Stimulated activated CD8-positive, alpha-beta memory T cell treated with anti-CD3 and anti-CD28 coated beads, Interleukin-12 subunit alpha, Interleukin-12 subunit beta, amount 100 ng/mL, for 24 hours (primary cell): ENCODE results near the gene ZNF780B.
"Not testable (repeated sequence)": the region's sequence is repeated elsewhere in the genome, so short reads cannot be mapped to it uniquely, and the experiment has no call there.

ENCODE experiments used
- DNase-seq: peaks from one replicate; pipeline ENCODE4 v3.0.0-alpha.2; 2020; ENCODE audit errors: extremely low read depth

ZNF780B gene

DNA sequence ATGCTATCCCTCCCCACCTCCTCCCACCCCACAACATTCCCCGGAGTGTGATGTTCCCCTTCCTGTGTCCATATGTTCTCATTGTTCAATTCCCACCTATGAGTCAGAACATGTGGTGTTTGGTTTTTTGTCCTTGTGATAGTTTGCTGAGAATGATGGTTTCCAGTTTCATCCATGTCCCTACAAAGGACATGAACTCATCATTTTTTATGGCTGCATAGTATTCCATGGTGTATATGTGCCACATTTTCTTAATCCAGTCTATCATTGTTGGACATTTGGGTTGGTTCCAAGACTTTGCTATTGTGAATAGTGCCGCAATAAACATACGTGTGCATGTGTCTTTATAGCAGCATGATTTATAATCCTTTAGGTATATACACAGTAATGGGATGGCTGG is 18.0 kb downstream of the ZNF780B start:
- not testable (repeated sequence) for DNase-seq

DNA sequence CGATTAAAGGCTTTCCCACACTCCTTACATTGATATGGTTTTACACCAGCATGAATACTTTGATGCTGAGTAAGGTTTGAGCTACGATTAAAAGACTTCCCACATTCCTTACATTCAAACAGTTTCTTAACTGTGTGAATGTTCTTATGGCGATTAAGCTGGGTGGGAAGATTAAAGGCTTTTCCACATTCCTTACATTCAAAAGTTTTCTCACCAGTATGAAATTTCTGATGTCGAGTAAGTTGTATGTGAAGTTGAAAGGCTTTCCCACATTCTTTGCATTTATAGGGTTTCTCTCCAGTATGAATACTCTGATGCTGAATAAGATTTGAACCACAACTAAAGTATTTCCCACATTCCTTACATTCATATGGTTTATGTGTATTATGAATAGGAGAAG is 20.0 kb downstream of the ZNF780B start:
- no peak for DNase-seq

DNA sequence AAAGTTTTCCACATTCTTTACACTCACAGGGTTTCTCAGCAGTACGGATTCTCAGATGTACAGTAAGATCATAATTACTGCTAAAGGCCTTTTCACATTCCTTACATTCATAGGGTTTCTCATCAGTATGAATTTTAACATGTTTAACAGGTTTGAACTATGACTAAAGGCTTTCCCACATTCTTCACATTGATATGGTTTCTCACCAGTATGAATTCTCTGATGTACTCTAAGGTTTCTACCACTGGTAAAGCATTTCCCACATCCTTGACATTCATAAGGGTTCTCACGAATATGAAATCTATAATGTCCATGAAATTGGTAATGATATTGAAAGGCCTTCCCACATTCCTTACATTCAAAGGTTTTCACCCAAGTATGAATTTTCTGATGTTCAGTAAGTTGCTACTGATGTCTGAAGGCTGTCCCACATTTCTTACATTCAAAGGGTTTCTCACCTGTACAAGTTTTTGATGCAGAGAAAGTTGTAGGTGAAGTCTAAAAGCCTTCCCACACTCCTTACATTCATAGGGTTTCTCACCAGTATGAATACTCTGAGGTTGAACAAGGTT is 22.0 kb downstream of the ZNF780B start:
- DNase-seq = no peak

DNA sequence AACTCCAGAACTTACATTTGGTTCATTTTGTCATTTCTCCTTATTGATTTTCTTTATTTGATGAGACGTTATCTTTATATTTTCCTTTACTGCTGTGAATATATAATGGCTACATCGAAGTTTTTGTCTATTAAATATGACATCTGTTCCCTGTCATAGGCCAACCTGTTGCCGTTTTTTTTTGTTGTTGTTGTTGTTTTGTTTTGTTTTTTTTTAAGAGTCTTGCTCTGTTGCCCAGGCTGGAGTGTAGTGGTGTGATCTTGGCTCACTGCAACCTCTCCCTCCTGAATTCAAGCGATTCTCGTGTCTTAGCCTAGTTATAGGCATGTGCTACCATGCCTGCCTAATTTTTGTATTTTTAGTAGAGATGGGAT is 29.4 kb downstream of the ZNF780B start:
- DNase-seq = no peak

DNA sequence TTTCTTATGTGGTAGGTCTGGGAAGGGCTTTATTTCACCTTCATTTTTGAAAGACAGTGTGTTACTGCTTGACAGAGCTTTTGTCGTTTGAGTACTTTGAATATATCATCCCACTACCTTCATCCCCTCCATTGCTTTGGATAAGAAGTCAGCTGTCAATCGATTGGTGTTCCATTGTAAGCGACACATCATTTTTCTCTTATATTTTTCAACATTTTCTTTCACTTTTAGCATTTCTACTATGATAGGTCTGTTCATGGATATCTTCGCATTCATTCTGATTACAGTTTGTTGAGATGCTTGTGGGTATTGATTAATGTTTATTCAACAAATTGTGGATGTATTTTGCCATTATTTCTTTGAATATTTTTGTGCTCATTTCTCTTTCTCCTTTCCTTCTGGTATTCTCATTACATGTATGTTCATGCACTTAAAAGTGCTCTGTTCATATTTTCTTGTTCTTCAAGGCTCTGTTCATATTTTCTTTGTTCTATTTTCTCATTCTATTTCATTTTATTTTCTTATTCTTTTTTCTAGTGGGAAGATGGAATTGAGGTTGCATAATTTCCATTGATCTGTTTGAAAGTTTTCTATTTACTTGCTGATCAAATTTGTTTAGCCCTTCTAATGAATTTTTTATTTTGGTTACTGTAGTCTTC is 30.0 kb downstream of the ZNF780B start:
- no peak for DNase-seq

DNA sequence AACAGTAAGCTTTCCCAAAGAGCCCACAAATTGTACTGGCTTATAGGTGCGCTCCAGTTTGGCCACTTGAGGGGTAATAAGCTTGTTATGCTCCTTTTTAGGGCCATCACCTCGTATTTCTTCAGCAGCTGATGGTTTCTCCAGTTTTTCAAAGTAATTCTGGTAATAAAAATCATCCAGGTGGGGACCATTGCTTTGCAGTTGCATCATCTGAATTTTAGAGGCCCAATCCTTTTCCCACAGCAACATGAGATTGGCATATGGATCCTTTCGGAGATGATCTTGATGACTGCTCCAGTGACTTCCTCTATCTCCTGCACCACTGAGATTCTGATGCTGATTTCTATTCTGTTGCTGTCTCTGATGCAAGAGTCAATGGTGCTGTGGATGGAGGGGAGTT is 32.1 kb downstream of the ZNF780B start:
- no peak for DNase-seq

DNA sequence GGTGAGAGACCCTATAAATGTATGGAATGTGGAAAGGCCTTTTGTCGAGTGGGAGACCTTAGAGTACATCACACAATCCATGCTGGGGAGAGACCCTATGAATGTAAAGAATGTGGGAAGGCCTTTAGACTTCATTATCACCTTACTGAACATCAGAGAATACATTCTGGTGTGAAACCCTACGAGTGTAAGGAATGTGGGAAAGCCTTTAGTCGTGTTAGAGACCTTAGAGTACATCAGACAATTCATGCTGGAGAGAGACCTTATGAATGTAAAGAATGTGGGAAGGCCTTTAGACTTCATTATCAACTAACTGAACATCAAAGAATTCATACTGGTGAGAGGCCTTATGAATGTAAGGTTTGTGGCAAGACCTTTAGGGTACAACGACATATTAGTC is 42.0 kb downstream of the ZNF780B start:
- no peak for DNase-seq

DNA sequence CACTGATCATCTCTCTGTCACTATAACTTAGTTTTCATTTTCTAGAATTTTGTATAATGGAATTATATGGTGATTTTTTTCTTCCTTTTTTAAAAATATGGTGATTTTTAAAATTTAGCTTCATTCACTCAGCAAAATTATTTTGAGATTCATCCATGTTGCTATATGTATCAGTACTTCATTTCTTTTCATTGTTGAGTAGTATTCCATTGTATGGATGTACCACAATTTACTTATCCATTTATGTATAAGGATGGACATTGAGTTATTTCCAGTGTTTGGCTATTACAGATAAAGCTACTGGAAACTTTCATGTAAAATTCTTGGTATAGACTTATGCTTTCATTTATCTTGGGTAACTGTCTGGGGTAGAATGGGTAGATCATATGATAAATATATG is 46.4 kb downstream of the ZNF780B start:
- no peak for DNase-seq

DNA sequence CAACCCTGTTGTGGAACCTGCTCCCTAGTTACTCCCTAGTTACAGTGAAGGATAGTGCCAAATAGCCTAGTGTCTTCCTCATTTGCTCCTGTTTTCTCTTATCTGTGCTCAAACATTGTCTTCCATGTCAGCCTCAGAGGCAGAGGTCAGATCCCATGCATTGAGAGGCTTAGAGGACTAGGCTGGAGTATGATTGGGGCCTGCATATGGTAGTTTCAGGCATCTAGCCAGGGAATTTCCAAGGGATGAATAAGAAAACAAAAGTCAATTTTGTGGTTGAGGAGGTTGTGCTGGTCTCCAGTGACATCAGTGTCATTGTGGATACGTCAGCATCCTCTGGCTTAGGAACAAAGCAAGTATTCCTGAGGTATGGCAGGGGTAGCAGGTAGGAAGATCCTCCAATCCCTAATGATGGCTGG is 49.7 kb downstream of the ZNF780B start:
- DNase-seq = no peak

DNA sequence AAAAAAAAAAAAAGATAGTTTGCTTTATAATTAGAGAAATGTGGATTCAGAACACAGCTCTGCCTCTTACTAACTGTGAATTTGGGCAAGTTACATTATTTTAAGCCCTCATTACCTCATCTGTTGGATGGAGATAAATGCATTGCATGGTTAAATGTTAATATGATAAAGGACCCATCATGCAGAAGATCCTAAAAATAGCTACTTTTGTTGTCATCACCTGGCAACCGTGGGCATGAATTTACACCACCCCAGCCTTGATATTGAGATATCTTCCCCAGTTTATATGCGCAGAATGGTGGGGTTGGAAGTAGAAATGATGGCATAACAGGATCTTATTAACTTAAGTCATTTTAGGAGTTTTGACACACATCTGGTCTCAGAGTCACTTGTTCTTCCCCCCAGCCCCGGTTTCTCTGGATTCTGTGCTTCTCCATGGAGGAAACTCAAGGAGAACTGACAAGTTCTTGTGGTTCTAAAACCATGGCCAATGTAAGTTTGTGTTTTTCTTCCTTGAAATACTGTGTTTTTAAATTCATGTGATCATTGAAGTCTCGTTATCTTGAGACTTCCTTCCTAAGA is 50.2 kb downstream of the ZNF780B start:
- DNase-seq = no peak

DNA sequence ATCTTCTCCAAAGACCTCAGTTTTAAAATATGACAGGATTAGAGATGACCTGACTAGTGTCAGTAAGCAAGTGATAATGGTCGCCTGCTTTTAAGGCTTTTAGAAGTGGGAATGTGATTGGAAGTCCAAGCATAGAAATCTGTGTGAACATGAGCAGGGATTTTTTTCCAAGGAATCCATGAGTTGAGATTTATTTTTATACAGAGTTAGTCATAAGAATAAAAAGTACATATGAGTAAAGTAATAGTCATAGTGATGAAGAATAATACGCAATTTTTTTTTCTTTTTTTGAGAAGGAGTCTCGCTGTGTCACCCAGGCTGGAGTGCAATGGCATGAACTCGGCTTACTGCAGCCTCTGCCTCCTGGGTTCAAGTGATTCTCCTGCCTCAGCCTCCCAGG is 57.5 kb downstream of the ZNF780B start:
- DNase-seq = no peak

DNA sequence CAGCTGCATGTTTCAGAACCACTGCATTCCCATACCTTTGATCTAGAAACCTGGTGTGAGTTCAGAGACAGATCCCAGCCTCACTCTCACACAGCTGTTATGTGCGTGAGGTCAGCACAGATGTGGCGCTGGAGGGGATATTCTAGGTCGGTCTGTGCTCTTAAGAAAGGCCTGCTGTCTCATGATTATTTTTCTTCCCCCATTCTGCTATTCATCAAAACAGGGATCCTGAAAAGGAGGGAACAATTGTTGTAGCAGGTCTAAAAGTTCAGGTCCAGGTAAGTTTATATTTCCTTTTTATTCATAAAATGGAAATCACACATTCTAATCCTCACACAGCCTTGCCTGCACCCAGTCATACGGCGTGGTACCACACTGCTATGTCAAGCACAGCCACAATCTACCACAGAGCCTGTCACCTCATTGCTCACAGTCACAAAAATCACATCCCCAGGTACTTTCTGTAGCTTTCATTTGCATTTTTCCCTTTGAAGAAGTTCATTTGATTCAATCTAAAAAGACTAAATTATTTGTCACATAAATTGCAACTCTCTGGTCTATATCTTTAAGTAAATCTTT is 58.3 kb downstream of the ZNF780B start:
- no peak for DNase-seq

DNA sequence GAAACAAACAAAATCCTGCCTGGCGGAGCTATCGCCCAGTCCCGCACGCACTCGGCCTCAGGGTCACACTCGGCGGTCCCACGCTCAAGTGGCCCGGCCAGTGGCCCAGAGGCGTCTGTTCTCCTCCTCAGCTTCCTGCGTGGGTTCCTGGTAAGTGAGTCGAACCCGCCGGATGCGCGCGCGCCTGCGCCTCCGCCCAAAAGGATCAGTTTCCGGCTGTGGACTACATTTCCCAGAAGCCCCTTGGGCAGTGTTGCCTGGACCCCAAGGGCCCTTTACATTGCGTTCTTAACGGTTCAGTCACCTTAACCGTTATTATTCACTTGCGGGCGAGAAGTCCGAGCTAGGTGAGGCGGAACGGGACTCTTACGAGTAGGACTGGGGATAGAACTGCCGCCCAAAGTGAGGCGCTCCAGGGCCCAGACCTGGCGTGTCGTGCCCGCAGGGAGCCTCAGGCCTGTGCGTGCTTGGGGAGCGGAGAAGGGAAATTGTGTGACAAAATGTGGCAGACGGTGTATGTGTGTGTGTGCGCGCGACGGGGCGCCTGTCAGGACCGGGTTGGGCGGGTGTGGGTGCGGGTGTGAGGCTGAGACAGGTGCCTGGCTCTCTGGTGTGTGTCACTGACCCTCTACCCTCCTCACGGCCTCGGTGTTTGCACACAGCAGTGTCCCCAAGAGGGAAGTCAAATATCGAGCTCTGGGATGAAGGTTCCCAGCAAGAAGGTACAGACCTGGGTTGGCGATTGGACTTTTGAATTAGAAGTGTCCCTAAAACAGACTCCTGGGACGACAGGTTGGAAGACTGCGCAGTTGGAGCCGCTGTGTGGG is 59.0 kb downstream of the ZNF780B start, which contains the start of gene ZNF546:
ZNF546 (plus strand) TSS at position 250 of the 827 bp plus-strand sequence. CDS start 1,267 bp downstream, outside the sequence.
- peak; percentile 80 for DNase-seq

DNA sequence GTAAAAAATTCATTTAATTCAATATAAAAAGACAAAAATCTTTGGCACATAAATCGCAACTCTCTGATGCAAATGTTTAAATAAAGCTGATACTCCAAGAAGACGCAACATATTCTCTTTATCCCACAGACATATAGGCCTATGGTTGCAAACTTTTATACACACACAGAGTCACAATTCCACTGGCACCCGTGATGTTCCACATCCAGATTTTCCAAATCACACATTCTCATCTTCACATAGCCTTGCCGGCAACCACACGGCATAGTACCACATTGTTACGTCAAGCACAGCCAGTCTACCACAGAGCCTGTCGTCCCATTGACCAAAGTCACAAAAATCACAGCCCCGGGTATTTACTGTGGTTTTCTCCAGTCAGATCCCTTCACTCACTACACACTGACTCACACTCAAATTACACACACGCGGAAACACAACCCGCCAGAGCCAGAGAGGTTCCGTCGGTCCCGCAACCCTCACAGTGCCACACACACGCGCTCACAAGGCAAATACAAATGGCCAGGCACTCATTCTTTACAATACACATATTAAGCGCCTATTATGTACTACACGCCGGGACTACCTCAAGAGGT is 59.7 kb downstream of the ZNF780B start:
- no peak for DNase-seq

DNA sequence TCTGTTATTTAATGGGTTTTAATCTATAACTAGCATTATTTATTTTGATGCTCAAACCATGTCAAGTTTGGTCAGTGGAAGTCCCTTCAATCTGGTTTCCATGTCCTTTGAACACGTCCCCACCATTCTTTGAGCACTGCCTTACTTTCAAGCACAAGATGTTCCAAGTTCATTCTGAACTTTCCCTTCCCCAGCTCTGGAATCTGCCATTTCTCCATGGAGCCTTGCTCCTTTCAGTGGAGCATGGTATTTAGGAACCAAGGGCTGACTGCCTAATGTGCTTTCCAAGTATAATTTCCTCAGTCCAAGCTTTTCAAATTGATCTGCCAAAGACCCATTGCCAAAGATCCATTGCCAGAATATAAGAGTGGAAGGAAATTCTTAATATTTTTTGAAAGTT is 60.2 kb downstream of the ZNF780B start:
- no peak for DNase-seq

DNA sequence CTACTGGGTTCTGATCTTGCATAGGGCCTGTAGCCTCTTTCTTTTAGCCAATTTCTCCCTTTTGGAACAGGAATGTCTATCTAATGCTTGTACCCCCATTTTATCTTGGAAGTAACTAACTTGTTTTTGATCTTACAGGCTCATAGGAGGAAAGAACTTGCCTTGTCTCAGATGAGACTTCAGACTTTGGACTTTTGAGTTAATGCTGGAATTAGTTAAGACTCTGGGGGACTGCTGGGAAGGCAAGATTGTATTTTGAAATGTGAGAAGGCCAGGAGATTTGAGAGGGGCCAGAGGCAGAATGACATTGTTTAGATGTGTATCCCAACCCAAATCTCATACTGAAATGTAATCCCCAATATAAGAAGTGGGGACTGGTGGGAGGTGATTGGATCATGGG is 61.7 kb downstream of the ZNF780B start:
- DNase-seq = no peak

DNA sequence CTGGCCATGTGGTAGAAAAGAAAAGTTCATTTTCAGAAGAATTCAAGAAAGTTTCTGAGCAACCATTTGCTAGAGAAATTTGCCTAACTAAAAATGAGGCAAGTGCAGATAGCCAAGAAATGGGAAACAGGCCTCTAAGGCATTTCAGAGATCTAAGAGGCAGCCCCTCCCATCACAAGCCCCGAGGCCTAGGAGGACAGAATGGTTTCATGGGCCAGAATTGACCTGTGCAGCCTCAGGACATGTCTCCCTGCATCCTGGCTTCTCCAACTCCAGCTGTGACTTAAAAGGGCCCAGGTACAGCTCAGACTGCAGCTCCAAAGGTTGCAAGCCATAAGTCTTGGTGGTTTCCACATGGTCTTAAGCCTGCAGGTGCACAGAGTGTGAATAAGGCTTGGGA is 62.4 kb downstream of the ZNF780B start:
- no peak for DNase-seq

DNA sequence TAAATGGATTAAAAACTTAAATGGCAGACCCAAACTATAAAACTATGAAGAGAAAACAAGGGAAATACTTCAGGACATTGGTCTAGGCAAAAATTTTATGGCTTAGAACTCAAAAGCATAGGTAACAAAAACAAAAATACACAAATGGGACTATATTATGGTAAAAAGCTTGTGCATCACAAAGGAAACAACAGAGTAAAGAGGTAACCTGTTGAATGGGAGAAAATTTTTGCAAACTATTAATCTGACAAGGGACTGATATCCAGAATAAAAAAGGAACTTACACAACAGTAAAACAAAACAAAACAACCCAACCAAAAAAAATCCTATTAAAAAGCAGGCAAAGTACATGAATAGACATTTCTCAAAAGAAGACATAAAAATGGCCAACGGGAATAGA is 68.4 kb downstream of the ZNF780B start:
- no peak for DNase-seq

DNA sequence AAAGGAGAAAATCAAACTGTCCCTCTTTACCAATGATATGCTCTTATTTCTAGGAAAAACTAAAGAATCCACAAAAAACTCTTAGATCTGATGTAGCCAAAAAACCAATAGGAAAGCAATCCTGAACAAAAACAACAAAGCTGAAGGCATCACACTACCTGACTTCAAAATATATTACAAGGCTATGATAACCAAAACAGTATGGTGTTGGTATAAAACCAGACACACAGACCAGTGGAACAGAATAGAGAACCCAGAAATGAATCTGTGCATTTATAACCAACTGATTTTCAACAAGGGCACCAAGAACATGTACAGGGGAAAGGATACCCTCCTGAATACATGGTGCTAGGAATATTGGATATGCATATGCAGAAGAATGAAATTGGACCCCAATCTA is 68.9 kb downstream of the ZNF780B start:
- DNase-seq = no peak

DNA sequence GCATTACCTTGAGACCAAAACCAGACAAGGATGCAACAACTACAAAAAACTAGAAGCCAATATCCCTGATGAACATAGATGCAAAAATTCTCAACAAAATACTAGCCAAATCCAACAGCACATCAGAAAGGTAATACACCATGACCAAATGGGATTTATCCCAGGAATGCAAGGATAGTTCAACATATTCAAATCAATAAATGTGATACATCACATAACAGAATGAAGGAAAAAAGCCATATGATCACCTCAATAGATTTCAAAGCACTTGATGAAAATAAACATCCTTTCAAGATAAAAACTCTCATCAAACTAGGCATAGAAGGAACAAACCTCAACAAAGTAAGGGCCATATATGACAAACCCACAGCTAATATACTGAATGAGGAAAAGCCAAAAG is 69.4 kb downstream of the ZNF780B start:
- no peak for DNase-seq

DNA sequence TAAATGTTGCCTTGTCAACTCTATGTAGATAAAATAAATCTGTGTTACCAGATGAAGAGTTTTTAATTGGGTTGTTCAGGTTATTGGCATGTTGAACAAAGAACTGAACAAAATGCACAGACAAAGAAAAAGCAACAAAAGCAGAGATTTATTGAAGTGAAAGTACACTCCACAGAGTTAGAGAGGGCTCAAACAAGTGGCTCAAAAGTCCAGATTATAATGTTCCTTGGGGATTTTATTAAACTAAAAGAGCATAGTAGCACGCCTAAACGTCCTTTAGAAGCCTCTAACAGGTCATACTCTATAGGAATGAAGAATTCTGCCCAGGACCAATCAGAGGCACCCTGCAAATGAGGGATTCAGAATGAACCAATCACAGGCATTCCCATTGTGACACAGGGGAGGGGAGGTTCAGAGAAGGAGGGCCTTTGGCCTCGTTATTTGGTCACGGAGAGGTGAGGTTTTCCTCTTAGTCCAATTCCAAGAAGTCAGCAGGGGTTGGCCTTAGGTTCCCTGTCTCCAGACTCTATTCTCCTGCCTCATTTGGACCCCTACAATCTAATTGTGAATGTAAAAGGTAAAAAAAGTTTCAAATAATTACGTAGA is 72.2 kb downstream of the ZNF780B start:
- DNase-seq = no peak

DNA sequence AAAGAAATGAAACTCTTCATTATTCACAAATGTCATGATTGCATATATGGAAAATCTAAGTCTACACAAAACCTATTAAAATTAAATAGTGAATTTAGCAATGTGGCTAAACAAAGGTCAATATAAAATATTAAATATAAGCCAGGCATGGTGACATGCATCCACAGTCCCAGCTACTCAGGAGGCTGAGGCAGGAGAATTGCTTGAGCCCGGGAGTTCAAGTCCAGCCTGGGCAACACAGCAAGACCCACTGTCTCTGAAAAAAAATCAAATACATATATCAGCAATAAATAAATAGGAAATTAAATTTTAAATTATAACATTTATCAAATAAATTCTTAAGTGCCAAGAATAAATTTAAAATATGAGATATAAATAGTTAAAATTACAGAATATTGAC is 73.1 kb downstream of the ZNF780B start:
- DNase-seq = no peak
